GM12801 (cell line): Measurements from ENCODE around the gene C10orf53.

ENCODE experiments used
- TF ChIP-seq, protein P1 (sequence below): IDR thresholded peaks from one replicate; pipeline ENCODE4 v1.5.1; 2011; ENCODE audit warnings: control low read depth; ENCODE audit not compliant: insufficient read length; ENCODE audit errors: extremely low read depth

Gene C10orf53, protein sequence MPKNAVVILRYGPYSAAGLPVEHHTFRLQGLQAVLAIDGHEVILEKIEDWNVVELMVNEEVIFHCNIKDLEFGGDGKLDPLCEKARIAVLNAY

GRCh38 chr10:49679480-49679893 lies at the start of gene C10orf53:
Gene C10orf53 (plus strand): TSS chr10:49679651. CDS start chr10:49679698, 47 bp downstream.
- TF ChIP-seq, protein P1, sequence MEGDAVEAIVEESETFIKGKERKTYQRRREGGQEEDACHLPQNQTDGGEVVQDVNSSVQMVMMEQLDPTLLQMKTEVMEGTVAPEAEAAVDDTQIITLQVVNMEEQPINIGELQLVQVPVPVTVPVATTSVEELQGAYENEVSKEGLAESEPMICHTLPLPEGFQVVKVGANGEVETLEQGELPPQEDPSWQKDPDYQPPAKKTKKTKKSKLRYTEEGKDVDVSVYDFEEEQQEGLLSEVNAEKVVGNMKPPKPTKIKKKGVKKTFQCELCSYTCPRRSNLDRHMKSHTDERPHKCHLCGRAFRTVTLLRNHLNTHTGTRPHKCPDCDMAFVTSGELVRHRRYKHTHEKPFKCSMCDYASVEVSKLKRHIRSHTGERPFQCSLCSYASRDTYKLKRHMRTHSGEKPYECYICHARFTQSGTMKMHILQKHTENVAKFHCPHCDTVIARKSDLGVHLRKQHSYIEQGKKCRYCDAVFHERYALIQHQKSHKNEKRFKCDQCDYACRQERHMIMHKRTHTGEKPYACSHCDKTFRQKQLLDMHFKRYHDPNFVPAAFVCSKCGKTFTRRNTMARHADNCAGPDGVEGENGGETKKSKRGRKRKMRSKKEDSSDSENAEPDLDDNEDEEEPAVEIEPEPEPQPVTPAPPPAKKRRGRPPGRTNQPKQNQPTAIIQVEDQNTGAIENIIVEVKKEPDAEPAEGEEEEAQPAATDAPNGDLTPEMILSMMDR = no peak

- TF ChIP-seq, protein P1 = no peak
These were observed 47.5 kb upstream of the C10orf53 start for GRCh38 chr10:49631975-49632374.

DNA sequence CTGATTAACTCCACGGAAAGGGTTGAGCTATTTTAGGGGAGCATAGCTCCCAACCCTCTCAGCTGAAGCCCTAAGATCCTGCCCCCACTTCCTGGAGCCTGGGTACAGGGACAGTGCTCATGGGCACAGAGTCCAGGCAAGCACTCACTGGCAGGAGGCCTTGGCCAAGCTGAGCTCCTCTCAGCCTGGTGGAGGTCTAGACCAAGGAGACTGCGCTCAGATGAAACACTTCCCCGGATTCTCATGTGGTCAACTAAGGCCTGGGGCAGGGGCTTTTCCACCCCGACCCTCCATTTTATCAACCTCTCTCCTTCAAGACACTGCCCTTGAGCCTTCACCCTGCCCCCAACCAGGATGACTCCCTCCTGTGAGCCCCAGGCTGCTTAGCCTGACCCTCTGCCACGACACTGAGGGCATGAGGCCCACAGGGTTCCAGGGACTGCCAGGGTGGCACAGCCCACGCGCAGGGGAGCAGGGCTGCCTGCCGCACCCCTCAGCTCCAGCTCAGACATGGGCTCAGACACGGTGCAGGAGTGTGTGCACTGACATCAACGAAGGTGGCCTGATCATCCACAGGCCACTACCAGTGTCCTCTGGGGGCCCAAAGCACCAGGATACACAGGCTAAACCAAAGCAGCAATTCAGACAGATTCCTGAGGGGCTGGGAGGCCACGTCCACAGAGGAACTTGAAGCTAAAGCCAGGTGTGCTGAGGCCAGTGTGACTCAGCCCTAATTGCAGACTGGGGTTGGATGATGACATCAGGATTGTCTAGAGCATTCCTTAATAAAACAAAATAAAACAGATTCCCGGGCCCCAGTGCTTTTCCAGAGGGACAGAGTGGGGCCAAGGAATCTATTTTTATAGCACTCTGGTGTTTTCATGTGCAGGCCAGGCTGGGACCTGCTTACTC lies 46.8 kb upstream of the C10orf53 start:
- TF ChIP-seq, protein P1 = no peak

DNA sequence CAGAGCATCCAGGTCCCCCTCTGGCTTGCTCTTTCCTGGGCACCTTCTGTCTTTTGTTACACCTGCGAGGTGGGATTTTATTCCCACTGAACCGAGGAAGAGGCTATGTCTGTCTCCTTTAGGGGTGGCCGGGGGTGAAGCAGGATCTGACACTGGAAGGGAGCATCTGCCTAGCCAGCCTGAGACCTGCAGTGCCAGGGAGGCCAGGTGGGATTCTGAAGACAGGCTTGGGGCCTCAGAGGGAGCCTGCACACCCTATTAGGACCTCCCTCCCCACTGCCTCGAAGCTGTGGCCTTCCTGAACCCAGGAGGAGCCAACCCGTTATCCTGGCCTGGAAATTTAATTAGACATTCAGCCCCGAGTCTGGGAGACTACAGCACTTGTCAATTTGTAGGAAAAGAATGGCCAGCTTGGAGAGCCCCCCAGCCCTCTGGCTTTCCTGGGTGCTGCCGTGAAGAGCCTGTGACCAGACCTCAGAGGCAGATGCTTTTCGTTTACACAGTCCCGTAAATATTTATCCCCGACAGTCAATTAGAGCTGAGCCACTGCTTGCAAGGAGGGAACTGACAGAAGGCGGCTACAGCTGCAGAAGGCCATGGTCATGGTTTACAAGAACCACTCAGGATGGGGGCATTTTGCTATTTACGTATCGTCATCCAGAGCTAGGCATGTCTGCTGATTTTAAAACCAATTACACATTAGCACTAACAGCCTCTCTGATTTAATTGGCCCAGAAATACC lies 46.0 kb upstream of the C10orf53 start:
- TF ChIP-seq, protein P1 = no peak

GRCh38 chr10:49634069-49634660 lies 45.3 kb upstream of the C10orf53 start:
- TF ChIP-seq, protein P1 = no peak

DNA sequence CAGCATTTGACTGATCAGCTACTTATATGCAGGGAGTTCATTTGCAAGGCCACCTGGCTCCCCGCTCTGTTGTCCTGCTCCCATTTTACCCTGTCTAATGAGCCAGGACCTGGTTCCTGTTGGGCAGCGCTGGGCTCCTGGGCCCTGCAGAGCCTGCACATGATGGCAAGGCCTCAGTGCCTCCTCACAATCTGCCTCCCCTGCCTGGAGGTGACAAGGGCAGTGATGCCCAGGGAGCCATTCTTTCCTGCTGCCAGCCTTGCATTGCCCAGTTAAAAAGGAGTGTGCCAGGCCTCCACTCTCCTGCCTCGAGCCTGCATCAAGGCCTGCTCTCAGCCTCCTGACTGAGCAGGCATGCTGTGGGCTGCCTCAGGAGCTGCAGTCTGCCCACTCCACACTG lies 37.1 kb upstream of the C10orf53 start:
- TF ChIP-seq, protein P1 = no peak
